LNCaP clone FGC (cell line): ENCODE measurements around the gene RPL37A.
A peak's percentile ranks its signal among the peaks of the same experiment; 100 is the strongest.

Experiments used
- DNase-seq: peaks from one replicate; pipeline ENCODE4 v3.0.0-alpha.2; 2011; ENCODE audit warnings: low read depth
- H3K4me3 ChIP-seq: 2 replicates; pipeline ENCODE4 v1.5.1; 2011; ENCODE audit warnings: mild to moderate bottlenecking, low read depth, low read length, control low read depth
- TF ChIP-seq, protein P1 (sequence below): IDR thresholded peaks from 2 replicates; pipeline ENCODE4 v1.5.1; 2012; ENCODE audit warnings: mild to moderate bottlenecking; ENCODE audit not compliant: control insufficient read depth, insufficient read depth; ENCODE audit errors: extremely low read depth

Gene RPL37A

DNA sequence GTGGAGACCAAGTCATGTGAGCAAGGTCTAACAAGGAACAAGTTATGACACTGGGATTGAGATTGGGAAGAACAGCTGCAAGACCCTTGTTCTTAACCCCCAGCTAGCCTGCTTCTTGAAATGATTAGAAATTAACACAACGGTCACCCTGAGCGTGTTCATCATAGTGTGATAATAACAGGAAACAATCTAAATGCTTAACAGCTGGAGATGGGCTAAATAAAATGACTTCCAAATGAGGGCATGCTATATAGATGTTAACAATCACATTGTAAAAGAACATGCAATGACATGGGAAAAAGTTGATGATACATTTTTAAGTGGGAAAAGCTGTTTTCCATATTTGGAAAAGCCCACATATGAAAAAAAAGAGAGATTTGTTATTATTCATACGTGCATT is 47.6 kb downstream of the RPL37A start:
- H3K4me3 ChIP-seq = no peak overlapping the region
- no peak for DNase-seq
- TF ChIP-seq, protein P1, sequence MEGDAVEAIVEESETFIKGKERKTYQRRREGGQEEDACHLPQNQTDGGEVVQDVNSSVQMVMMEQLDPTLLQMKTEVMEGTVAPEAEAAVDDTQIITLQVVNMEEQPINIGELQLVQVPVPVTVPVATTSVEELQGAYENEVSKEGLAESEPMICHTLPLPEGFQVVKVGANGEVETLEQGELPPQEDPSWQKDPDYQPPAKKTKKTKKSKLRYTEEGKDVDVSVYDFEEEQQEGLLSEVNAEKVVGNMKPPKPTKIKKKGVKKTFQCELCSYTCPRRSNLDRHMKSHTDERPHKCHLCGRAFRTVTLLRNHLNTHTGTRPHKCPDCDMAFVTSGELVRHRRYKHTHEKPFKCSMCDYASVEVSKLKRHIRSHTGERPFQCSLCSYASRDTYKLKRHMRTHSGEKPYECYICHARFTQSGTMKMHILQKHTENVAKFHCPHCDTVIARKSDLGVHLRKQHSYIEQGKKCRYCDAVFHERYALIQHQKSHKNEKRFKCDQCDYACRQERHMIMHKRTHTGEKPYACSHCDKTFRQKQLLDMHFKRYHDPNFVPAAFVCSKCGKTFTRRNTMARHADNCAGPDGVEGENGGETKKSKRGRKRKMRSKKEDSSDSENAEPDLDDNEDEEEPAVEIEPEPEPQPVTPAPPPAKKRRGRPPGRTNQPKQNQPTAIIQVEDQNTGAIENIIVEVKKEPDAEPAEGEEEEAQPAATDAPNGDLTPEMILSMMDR = no peak

DNA sequence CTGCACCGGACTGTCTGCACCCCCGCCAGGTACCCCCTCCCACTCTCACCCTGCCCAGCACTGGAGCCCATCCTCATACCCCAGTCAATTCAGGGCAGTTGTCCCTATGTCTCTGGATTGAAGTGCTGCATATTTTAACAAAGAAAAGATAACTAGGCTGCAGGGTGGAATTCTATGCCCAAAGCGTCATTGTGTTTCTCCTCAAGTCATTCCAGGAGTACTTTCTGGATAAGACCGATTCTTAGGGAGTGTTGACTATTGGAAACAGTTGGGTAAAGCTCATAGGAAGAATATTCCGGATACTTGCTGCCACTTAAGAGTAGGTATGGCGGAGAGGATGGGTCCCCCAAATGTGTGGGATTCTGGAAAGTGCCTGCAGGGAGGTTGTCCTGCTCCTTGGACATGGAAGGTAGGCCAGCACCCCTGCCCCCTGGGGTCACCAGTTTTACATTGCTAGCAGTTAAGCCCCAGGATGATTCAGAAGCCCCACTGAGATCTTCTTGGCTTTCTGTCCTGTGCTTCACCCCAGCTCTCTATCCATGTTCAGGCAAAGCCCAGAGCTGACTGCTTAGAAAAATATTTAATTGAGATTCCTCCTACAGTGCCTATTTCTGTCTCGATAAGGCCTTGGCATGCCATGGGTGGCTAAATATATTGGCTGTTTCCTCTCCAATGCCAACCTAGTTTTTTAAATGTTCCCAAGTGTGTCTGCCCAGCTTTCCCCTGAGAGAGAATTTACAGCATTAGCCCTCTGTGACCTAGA is 48.2 kb downstream of the RPL37A start:
- H3K4me3 ChIP-seq = no peak overlapping the region
- no peak for DNase-seq
- TF ChIP-seq, protein P1 = no peak

DNA sequence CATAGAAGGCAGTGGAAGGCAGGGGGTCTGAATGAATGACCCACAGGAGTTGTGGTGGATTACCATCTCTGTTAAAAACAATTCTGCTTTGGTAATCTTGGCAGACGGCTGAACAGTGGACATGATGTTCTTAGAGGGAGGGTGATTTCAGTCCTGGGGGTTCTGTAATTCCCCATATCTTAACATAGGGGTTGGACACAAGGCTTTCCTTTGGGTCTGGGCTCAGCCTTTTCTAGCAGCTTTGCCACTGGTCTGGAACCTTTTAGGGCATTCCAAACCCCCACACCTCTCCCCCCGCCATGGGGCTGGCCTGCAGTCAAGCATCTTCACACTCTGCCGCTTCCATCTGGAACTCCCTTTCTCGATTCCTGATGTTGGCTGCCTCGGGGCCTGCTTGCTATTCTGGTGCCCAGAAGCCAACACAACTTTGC is 50.3 kb downstream of the RPL37A start:
- TF ChIP-seq, protein P1 = no peak
- no peak overlapping the region for H3K4me3 ChIP-seq
- no peak for DNase-seq

DNA sequence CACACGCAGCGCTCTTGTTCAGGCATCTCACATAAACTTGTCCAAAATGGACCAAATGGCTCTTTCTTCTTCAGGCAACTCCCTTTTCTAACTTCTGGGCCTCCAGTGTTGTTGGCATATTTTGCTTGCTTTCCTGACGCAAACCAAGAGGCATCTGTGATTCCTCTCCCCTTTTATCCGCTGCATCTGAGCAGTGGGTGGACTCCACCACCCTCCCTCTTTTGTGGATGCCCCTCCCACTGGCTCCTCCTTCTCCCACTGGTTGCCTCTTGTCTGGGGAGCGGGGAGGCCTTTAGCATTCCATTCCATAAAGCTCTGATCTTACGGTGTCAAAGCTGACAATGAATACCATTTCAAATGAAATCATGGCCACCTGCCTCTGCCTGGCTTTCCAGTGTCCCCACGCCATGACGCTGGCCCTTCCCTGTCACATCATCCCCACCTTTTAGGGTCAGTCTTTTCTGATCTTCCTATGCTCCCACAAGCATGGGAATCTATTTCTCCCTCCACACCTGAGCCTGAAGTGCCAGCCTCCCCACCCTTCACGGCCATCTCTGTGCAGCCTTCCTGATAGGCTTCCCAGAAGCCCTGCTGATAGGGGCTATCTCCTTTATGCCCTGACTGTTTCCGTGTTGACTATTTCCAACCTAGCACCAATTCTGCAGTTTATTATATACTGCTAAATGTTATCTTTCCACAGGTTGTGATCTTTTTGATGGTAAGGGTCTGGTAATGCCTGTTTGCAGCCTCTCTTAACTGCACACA is 51.5 kb downstream of the RPL37A start:
- TF ChIP-seq, protein P1 = no peak
- DNase-seq = no peak
- no peak overlapping the region for H3K4me3 ChIP-seq

DNA sequence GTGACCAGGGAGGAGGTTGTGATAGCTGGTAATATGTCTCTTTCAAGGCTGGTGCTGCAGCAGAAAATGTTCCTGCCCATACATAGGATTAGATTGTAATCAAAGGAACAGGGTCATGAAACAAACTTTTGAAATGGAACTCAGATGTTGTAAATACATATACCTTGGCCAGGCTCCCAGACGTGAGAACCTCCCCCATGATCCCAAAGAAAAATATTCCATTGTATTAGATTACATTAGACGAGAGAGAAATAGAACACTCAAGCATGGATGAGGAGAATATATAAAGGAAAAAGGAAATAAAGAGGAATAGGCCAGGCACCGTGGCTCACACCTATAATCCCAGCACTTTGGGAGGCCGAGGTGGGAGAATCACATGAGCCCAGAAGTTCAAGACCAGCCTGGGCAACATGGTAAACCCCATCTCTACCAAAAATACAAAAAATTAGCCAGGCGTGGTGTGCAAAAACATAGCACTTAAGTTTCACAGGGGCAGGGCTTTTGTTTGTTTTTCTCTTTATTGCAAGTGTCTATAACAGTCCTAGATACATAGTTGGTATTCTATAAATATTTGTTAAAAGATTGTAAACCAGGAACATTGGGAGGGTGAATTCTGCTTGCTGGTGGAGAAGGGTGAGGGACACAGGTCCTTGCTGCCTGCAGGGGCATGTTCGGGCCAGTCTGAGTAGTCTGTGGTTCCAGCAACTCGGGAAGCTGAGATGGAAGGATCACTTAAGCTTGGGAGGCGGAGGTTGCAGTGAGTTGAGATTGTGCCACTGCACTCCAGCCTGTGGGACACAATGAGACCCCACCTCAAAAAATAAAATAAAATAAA is 52.8 kb downstream of the RPL37A start:
- 0 out of 2 replicates have a peak overlapping the region, but pooled peaks have one; percentile 8 for H3K4me3 ChIP-seq
- TF ChIP-seq, protein P1 = 0 out of 2 replicates have a peak, but pooled peaks have one; percentile 6
- DNase-seq = peak; percentile 84

DNA sequence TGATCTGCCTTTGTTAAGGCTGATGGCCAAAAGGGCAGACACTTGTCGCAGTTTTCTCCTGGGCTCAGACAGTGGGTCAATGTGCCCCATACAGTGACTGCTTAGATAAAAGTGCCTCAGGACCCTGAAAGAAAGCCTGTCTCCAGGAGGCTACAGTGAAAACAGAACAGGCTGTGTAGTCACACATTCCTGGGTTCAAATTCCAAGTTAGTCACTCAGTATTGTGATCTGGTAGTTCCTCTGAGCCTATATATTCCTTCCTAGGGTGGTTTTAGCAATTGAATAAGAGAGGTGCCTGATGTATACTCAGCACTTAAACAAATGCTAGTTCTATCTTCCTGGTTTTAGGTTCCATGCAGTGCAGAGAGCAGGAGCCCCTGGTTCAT is 54.4 kb downstream of the RPL37A start:
- H3K4me3 ChIP-seq = no peak overlapping the region
- TF ChIP-seq, protein P1 = no peak
- DNase-seq = no peak
